NOMO-1 treated with dmso at 0.1 percent for 144 hours (cell line): ENCODE measurements around the gene AKR7A3.
"Not testable (repeated sequence)": the region's sequence is repeated elsewhere in the genome, so short reads cannot be mapped to it uniquely, and the experiment has no call there.

ENCODE experiments used
- DNase-seq: peaks from one replicate; lab custom pipeline; 2025; ENCODE audit not compliant: unreplicated experiment; lab: John Stamatoyannopoulos, UW

Gene AKR7A3

GRCh38 chr1:19256301-19256700 is 32.3 kb downstream of the AKR7A3 start:
- DNase-seq: not testable (repeated sequence)

GRCh38 chr1:19255288-19255687 is 33.3 kb downstream of the AKR7A3 start:
- no peak for DNase-seq

- no peak for DNase-seq
Measured at GRCh38 chr1:19254416-19254815, 34.2 kb downstream of the AKR7A3 start.

GRCh38 chr1:19251305-19252196 is 37.0 kb downstream of the AKR7A3 start, which contains the start of the genes EMC1 and MRTO4:
EMC1 (minus strand) TSS chr1:19251524; CDS start chr1:19251509, 15 bp downstream.
MRTO4 (plus strand) TSS chr1:19251805; CDS start chr1:19251836, 31 bp downstream.
- peak; percentile 85 for DNase-seq

GRCh38 chr1:19250629-19251304 is 37.8 kb downstream of the AKR7A3 start:
- DNase-seq: no peak

- peak; percentile 33 for DNase-seq
Measured at GRCh38 chr1:19240673-19241538, 47.7 kb downstream of the AKR7A3 start.

GRCh38 chr1:19239876-19240275 is 48.7 kb downstream of the AKR7A3 start:
- DNase-seq: no peak

- DNase-seq: no peak
Measured at GRCh38 chr1:19234224-19234623, 54.3 kb downstream of the AKR7A3 start.
